ENCODE measurements around the gene FOXO3. TPM values are rescaled to one million over a fixed set of nuclear protein-coding genes. Genes with fewer than 3 reads are reported as not detected.

The FOXO3 gene
- total and polyA plus RNA-seq, 2 donors (not counting 3 experiments of a cell fraction or from before 2014, with no cell fraction given): 14.4 to 16.9 TPM

DNA sequence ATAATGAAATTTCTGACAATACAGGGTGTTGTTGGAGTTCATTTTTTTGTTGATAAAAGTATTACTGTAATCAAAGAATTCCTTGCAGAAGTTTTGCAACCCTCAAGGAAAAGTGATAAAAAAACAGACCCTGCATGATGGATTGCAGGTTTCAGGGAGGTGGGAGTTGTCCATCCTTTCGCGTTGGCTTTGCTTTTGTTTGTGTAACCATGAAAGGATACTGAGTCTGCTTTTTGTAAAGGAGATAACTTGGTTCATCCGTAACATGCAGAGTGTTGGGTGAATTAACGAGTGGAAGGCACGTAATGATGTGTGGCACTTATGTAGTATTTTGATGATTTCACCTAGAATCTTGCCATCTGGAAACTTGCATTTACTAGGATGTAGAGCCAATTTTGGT is 23.6 kb downstream of the FOXO3 start:
- no TSS peak for BruUV-seq (replicated peaks)
- peaks cover 13% of the 10 kb centered on the region for H3K79me2 ChIP-seq (ENCODE audit: control insufficient read depth, insufficient read depth, low read length)
- H3K4me3 ChIP-seq (replicated peaks in 1 of 3; ENCODE audit: insufficient read depth in 1 of 3, low read depth in 1 of 3, low read length in 3 of 3): no peak overlapping the region
- H3K4me2 ChIP-seq (ENCODE audit: insufficient read depth, low read length): no peak overlapping the region
- ChIA-PET CTCF (no interaction called here), POLR2A (no interaction called here)
- no peak overlapping the region for H2AFZ ChIP-seq (ENCODE audit: low read depth, low read length)
- H4K20me1 ChIP-seq (replicated peaks; ENCODE audit: control insufficient read depth, extremely low read depth, insufficient read depth, low read length): peaks cover 3% of the 10 kb centered on the region
- H3K27me3 ChIP-seq (ENCODE audit: control insufficient read depth in 2 of 2, insufficient read depth in 2 of 2, low read length in 2 of 2): no peaks in the 10 kb centered on the region
- DNase-seq (ENCODE audit: low read depth, low spot score) (no peak), FAIRE-seq (no peak)
- TF ChIP-seq POLR2A (IDR thresholded peaks at IDR 0.05; ENCODE audit: low read depth, low read length): no peak
- TF ChIP-seq EZH2 (IDR thresholded peaks at IDR 0.05; ENCODE audit: borderline replicate concordance, low read depth, low read length, severe bottlenecking): no peak
- TF ChIP-seq, protein P1, sequence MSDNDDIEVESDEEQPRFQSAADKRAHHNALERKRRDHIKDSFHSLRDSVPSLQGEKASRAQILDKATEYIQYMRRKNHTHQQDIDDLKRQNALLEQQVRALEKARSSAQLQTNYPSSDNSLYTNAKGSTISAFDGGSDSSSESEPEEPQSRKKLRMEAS (IDR thresholded peaks at IDR 0.05; ENCODE audit: insufficient read depth, insufficient read length): no peak
- TF ChIP-seq JUN (IDR thresholded peaks at IDR 0.05; ENCODE audit: borderline replicate concordance, insufficient read depth, insufficient read length, low read depth): no peak
- TF ChIP-seq FOS (IDR thresholded peaks at IDR 0.05; ENCODE audit: borderline replicate concordance, insufficient read depth, low read length): no peak
- TF ChIP-seq GATA2 (IDR thresholded peaks at IDR 0.05; ENCODE audit: insufficient read depth, insufficient read length, low read depth, low read length): no peak
- TF ChIP-seq POLR2AphosphoS5 (IDR thresholded peaks at IDR 0.05; ENCODE audit: insufficient read depth, low read depth, low read length): no peak
- TF ChIP-seq MYC (IDR thresholded peaks at IDR 0.05; ENCODE audit: low read depth, low read length): no peak
- TF ChIP-seq, protein P2, sequence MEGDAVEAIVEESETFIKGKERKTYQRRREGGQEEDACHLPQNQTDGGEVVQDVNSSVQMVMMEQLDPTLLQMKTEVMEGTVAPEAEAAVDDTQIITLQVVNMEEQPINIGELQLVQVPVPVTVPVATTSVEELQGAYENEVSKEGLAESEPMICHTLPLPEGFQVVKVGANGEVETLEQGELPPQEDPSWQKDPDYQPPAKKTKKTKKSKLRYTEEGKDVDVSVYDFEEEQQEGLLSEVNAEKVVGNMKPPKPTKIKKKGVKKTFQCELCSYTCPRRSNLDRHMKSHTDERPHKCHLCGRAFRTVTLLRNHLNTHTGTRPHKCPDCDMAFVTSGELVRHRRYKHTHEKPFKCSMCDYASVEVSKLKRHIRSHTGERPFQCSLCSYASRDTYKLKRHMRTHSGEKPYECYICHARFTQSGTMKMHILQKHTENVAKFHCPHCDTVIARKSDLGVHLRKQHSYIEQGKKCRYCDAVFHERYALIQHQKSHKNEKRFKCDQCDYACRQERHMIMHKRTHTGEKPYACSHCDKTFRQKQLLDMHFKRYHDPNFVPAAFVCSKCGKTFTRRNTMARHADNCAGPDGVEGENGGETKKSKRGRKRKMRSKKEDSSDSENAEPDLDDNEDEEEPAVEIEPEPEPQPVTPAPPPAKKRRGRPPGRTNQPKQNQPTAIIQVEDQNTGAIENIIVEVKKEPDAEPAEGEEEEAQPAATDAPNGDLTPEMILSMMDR (IDR thresholded peaks at IDR 0.05; ENCODE audit: extremely low read depth in 1 of 2, insufficient read depth in 1 of 2, low read depth in 1 of 2, low read length in 2 of 2): no peak
- intact Hi-C loops (cut with micrococcal nuclease) (no loop called here), dilution Hi-C loops (cut with MboI; ENCODE audit: extremely low pct_ligation_motif_present, low sequenced_read_pairs) (no loop called here)
- no peaks in the 10 kb centered on the region for H3K9me1 ChIP-seq (replicated peaks; ENCODE audit: control insufficient read depth, extremely low read depth, insufficient read depth, low read length)
- no peak overlapping the region for H3K9ac ChIP-seq (replicated peaks; ENCODE audit: extremely low read depth, insufficient read depth, low read length)
- H3K4me1 ChIP-seq (ENCODE audit: control insufficient read depth, extremely low read depth, insufficient read depth, low read length): peaks cover 43% of the 10 kb centered on the region
- no peak overlapping the region for H3K27ac ChIP-seq (ENCODE audit: insufficient read depth, low read depth, low read length)
- no peaks in the 10 kb centered on the region for H3K9me3 ChIP-seq (replicated peaks; ENCODE audit: control insufficient read depth, insufficient read depth, low read length)
- H3K36me3 ChIP-seq (ENCODE audit: control insufficient read depth in 2 of 2, extremely low read depth in 1 of 2, insufficient read depth in 2 of 2, low read length in 2 of 2): no peaks in the 10 kb centered on the region
